Measurements from ENCODE around the gene GOSR1. TPM values are rescaled to one million over a fixed set of nuclear protein-coding genes. Genes with fewer than 3 reads are reported as not detected.
"Not testable (repeated sequence)": the region's sequence is repeated elsewhere in the genome, so short reads cannot be mapped to it uniquely, and the experiment has no call there.

The GOSR1 gene
- total RNA-seq, 1 donor from 2014 or later: 46.1 TPM

GRCh38 chr17:30573603-30574175 lies 96.5 kb downstream of the GOSR1 start:
- TF ChIP-seq, protein P1, sequence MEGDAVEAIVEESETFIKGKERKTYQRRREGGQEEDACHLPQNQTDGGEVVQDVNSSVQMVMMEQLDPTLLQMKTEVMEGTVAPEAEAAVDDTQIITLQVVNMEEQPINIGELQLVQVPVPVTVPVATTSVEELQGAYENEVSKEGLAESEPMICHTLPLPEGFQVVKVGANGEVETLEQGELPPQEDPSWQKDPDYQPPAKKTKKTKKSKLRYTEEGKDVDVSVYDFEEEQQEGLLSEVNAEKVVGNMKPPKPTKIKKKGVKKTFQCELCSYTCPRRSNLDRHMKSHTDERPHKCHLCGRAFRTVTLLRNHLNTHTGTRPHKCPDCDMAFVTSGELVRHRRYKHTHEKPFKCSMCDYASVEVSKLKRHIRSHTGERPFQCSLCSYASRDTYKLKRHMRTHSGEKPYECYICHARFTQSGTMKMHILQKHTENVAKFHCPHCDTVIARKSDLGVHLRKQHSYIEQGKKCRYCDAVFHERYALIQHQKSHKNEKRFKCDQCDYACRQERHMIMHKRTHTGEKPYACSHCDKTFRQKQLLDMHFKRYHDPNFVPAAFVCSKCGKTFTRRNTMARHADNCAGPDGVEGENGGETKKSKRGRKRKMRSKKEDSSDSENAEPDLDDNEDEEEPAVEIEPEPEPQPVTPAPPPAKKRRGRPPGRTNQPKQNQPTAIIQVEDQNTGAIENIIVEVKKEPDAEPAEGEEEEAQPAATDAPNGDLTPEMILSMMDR (IDR thresholded peaks at IDR 0.05; ENCODE audit: partially characterized antibody, unreplicated experiment): no peak
- no peak for DNase-seq
- Mint-ChIP-seq H3K36me3 (ENCODE audit: unreplicated experiment) (no peaks in the 10 kb centered on the region), H3K27me3 (ENCODE audit: unreplicated experiment) (no peaks in the 10 kb centered on the region), H3K9me3 (ENCODE audit: unreplicated experiment) (peaks cover 2% of the 10 kb centered on the region), H3K4me3 (ENCODE audit: unreplicated experiment) (no peak overlapping the region), H3K4me1 (ENCODE audit: low read depth, unreplicated experiment) (no peaks in the 10 kb centered on the region), H3K27ac (ENCODE audit: unreplicated experiment) (no peak overlapping the region)

DNA sequence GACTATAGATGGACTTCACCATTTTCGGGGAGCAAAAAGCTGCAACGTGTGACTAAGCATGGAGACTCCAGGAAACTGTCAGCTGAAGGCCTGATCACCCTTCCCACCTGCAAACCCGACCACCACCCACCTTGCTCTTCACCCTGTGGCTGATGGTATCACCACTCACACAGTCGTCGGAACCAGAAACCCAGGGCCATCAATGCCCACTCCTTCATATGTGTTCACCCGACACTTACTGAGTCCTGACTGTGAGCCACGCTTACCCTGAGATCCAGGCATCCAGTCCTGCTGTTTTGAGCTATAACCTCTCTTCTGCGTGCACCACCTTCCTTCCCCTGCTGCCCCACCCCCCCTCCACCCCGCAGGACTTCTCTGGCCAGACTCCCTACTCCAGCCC lies 97.1 kb downstream of the GOSR1 start:
- not testable (repeated sequence) for H3K27ac Mint-ChIP-seq (ENCODE audit: unreplicated experiment); H3K4me1 Mint-ChIP-seq (ENCODE audit: low read depth, unreplicated experiment); H3K4me3 Mint-ChIP-seq (ENCODE audit: unreplicated experiment); H3K36me3 Mint-ChIP-seq (ENCODE audit: unreplicated experiment); H3K9me3 Mint-ChIP-seq (ENCODE audit: unreplicated experiment); H3K27me3 Mint-ChIP-seq (ENCODE audit: unreplicated experiment); DNase-seq

DNA sequence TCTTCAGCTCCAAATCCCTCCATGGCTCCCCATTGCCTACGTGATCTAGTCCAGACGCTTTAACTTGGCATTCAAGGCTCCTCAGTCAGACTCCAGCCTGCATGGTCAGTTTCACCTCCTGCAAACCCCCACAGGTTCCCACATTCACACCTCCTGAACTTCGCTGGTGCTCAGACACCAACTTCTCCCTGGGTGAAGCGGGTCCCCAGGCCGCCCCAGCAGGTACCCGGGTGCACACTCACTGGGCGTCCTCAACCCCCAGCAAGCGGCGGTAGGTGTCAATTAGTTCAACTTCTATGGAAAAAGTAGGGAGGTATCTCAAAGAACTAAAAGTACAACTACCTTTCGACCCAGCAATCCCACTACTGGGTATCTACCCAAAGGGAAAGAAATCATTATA lies 97.6 kb downstream of the GOSR1 start:
- H3K4me3 Mint-ChIP-seq (ENCODE audit: unreplicated experiment); H3K36me3 Mint-ChIP-seq (ENCODE audit: unreplicated experiment); H3K27ac Mint-ChIP-seq (ENCODE audit: unreplicated experiment); H3K27me3 Mint-ChIP-seq (ENCODE audit: unreplicated experiment); DNase-seq; H3K4me1 Mint-ChIP-seq (ENCODE audit: low read depth, unreplicated experiment); H3K9me3 Mint-ChIP-seq (ENCODE audit: unreplicated experiment): not testable (repeated sequence)

DNA sequence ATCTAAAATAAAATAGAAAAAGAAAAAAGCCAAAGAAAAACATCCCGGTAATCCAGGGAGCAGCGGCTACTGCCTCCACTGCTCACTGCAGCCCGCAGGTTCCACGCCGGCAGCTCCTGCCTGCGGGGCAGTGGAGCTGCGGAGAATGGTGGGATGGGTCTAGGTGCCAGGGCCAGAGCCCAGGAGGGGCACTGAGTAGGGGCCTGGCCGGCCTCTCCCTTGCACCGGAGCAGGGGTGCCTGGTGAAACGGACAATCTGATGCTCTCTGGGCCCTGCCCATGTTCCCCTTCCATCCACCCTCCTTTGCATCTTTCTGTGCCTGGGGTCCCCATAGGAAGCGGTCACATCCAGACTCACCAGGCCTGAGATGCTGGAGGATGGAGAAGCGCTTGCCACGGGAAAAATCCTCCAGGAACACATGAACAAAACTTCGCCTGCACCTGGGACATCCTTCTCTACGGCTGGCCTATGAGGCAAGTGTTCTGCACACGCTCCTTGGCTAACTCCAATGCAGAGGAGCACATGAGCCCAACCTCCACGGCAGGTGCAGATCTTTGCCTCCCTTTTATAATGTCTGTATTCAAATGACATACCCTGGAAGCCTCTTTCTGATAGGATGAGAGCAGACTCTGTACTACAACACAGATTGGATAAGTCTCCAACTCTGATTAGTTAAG lies 98.6 kb downstream of the GOSR1 start:
- not testable (repeated sequence) for DNase-seq; H3K36me3 Mint-ChIP-seq (ENCODE audit: unreplicated experiment); H3K4me3 Mint-ChIP-seq (ENCODE audit: unreplicated experiment); H3K4me1 Mint-ChIP-seq (ENCODE audit: low read depth, unreplicated experiment); H3K27me3 Mint-ChIP-seq (ENCODE audit: unreplicated experiment); H3K9me3 Mint-ChIP-seq (ENCODE audit: unreplicated experiment); H3K27ac Mint-ChIP-seq (ENCODE audit: unreplicated experiment)

DNA sequence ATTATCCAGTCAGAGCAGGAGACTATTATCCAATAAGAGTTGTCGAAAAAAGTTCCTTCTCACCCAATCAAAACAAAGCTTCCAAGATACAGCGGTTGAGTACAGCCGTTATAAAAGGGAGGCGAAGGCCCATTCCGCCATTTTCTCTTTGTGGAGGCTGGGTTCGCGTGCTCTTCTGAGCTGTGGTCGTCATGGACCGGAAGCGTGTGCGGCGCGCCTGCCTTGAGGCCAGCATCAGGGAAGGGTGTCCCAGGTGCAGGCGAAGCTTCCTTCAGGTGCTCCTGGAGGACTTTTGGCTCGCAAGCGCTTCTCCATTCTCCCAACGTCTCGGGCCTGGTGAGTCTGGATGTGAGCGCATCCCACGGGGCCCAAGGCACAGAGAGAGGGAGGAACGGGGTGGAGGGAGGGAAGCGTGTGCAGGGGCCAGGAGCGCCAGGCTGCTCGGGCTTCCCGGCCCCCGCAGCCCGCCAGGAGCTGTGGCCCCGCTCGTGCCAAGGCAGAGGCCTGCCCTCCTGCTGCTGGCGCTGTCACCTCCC lies 99.2 kb downstream of the GOSR1 start:
- H3K36me3 Mint-ChIP-seq (ENCODE audit: unreplicated experiment): no peaks in the 10 kb centered on the region
- no peak for DNase-seq
- H3K27ac Mint-ChIP-seq (ENCODE audit: unreplicated experiment): no peak overlapping the region
- no peaks in the 10 kb centered on the region for H3K9me3 Mint-ChIP-seq (ENCODE audit: unreplicated experiment)
- H3K4me3 Mint-ChIP-seq (ENCODE audit: unreplicated experiment): no peak overlapping the region
- no peaks in the 10 kb centered on the region for H3K4me1 Mint-ChIP-seq (ENCODE audit: low read depth, unreplicated experiment)
- H3K27me3 Mint-ChIP-seq (ENCODE audit: unreplicated experiment): no peaks in the 10 kb centered on the region
- TF ChIP-seq, protein P1 (IDR thresholded peaks at IDR 0.05; ENCODE audit: partially characterized antibody, unreplicated experiment): no peak

Other genes with a start within 250 kb of the GOSR1 start
- not detected for gene SLC6A4, start 241.7 kb upstream of the GOSR1 start, total RNA-seq (ENCODE audit: unreplicated experiment)
- 103 TPM for gene BLMH, start 185.5 kb upstream of the GOSR1 start, total RNA-seq (ENCODE audit: unreplicated experiment)
- gene TMIGD1, start 143.4 kb upstream of the GOSR1 start, total RNA-seq (ENCODE audit: unreplicated experiment): not detected
- gene CPD, start 98.5 kb upstream of the GOSR1 start, total RNA-seq (ENCODE audit: unreplicated experiment): 29.8 TPM

All from glutamatergic neuron (in vitro differentiated cells).